Osteoblast (primary cell): ENCODE measurements around the gene CD68. TPM values are rescaled to one million over a fixed set of nuclear protein-coding genes. Genes with fewer than 3 reads are reported as not detected.
A peak's percentile ranks its signal among the peaks of the same experiment; 100 is the strongest.

ENCODE experiments used
- DNase-seq: peaks from one replicate; pipeline ENCODE4 v3.0.0; 2011; ENCODE audit warnings: low spot score, mixed read lengths; ENCODE audit not compliant: insufficient read length; ENCODE audit errors: missing footprints
- H2AFZ ChIP-seq: 2 replicates; pipeline ENCODE4 v1.6.0; 2011; ENCODE audit warnings: mild to moderate bottlenecking, low read length
- H3K27ac ChIP-seq: 2 replicates; pipeline ENCODE4 v1.5.1; 2011; ENCODE audit warnings: mild to moderate bottlenecking, low read depth, low read length, moderate library complexity
- H3K27me3 ChIP-seq: 2 replicates; pipeline ENCODE4 v1.6.0; 2012; ENCODE audit warnings: mild to moderate bottlenecking, control low read depth, inconsistent platforms, low read length, moderate library complexity; ENCODE audit not compliant: insufficient read depth
- H3K36me3 ChIP-seq: 2 replicates; pipeline ENCODE4 v1.5.1; 2011; ENCODE audit warnings: mild to moderate bottlenecking, low read length, control low read depth, moderate library complexity; ENCODE audit not compliant: insufficient read depth
- H3K4me1 ChIP-seq: 2 replicates; pipeline ENCODE4 v1.5.1; 2011; ENCODE audit warnings: mild to moderate bottlenecking, low read length, control low read depth, moderate library complexity; ENCODE audit not compliant: insufficient read depth
- H3K4me2 ChIP-seq: 2 replicates; pipeline ENCODE4 v1.6.0; 2011; ENCODE audit warnings: mild to moderate bottlenecking, low read length; ENCODE audit not compliant: insufficient read depth
- H3K4me3 ChIP-seq: fragments of 200-600 bp; sonication (generic); 3 replicates; pipeline ENCODE4 v1.5.1; 2012; ENCODE audit warnings: mild to moderate bottlenecking, low read length, inconsistent platforms; ENCODE audit not compliant: insufficient read depth
- H3K79me2 ChIP-seq: 2 replicates; pipeline ENCODE4 v1.6.0; 2012; ENCODE audit warnings: mild to moderate bottlenecking, low read length, control low read depth, inconsistent platforms; ENCODE audit not compliant: insufficient read depth
- H3K9me3 ChIP-seq: 2 replicates; pipeline ENCODE4 v1.5.1; 2011; ENCODE audit warnings: low read depth, low read length, control low read depth
- H4K20me1 ChIP-seq: 2 replicates; pipeline ENCODE4 v1.6.0; 2012; ENCODE audit warnings: mild to moderate bottlenecking, low read length, control low read depth; ENCODE audit not compliant: insufficient read depth
- CTCF ChIP-seq: IDR thresholded peaks from 2 replicates; pipeline ENCODE4 v1.5.1; 2011; ENCODE audit warnings: mild to moderate bottlenecking, low read depth, low read length, moderate library complexity; ENCODE audit errors: extremely low read depth
- total RNA-seq: library from RNA; depleted of rRNA; stranded (reverse); fragments of >200 nt; gene quantifications from 2 replicates; pipeline ENCODE4 v1.2.3, GENCODE V29; 2012

Gene CD68
- total RNA-seq, 1 donor: 31.8 TPM

- Histone ChIP-seq H4K20me1 (peaks cover 15% of the 10 kb centered on the region), H3K27me3 (no peaks in the 10 kb centered on the region), H2AFZ (no peak overlapping the region), H3K4me3 (peak overlapping the region; percentile 92), H3K4me2 (peak overlapping the region; percentile 97), H3K27ac (peak overlapping the region; percentile 99), H3K4me1 (peaks cover 56% of the 10 kb centered on the region), H3K9me3 (no peaks in the 10 kb centered on the region), H3K79me2 (peaks cover 64% of the 10 kb centered on the region), H3K36me3 (peaks cover 17% of the 10 kb centered on the region)
- no peak for TF ChIP-seq CTCF
- DNase-seq: peak; percentile 57
Observed at GRCh38 chr17:7582396-7583252, 3.2 kb downstream of the CD68 start.

GRCh38 chr17:7583253-7584109, 4.0 kb downstream of the CD68 start, which contains the start of gene MPDU1:
Gene MPDU1, plus strand, starts transcription at chr17:7583852. Its CDS starts 11 bp downstream, at chr17:7583863.
- peak; percentile 98 for DNase-seq
- H3K27ac ChIP-seq: peak within 1 kb of the TSS; percentile 99
- no peaks in the 10 kb centered on the region for H3K27me3 ChIP-seq
- no peaks in the 10 kb centered on the region for H3K9me3 ChIP-seq
- peaks cover 13% of the 10 kb centered on the region for H3K36me3 ChIP-seq
- H3K4me2 ChIP-seq: peak within 1 kb of the TSS; percentile 97
- H3K4me3 ChIP-seq: peak within 1 kb of the TSS; percentile 92
- no peak for TF ChIP-seq CTCF
- H2AFZ ChIP-seq: peak within 1 kb of the TSS; percentile 98
- peaks cover 15% of the 10 kb centered on the region for H4K20me1 ChIP-seq
- H3K79me2 ChIP-seq: peaks cover 59% of the 10 kb centered on the region
- peaks cover 60% of the 10 kb centered on the region for H3K4me1 ChIP-seq

GRCh38 chr17:7586673-7587419, 7.4 kb downstream of the CD68 start:
- Histone ChIP-seq H3K27ac (peak overlapping the region; percentile 56), H2AFZ (no peak overlapping the region), H3K79me2 (peaks cover 45% of the 10 kb centered on the region), H4K20me1 (peaks cover 19% of the 10 kb centered on the region), H3K4me3 (no peak overlapping the region), H3K36me3 (peaks cover 23% of the 10 kb centered on the region), H3K4me1 (peaks cover 53% of the 10 kb centered on the region), H3K9me3 (no peaks in the 10 kb centered on the region), H3K27me3 (no peaks in the 10 kb centered on the region), H3K4me2 (peak overlapping the region; percentile 46)
- DNase-seq: peak; percentile 65
- TF ChIP-seq CTCF: no peak
